ENCODE measurements around the gene GCAT.
A peak's percentile ranks its signal among the peaks of the same experiment; 100 is the strongest.

Gene GCAT

GRCh38 chr22:37843741-37844089 is 36.0 kb downstream of the GCAT start:
- DNase-seq (ENCODE audit: low spot score) = no peak

GRCh38 chr22:37844904-37845329 is 37.2 kb downstream of the GCAT start:
- no peak for DNase-seq (ENCODE audit: low spot score)

DNA sequence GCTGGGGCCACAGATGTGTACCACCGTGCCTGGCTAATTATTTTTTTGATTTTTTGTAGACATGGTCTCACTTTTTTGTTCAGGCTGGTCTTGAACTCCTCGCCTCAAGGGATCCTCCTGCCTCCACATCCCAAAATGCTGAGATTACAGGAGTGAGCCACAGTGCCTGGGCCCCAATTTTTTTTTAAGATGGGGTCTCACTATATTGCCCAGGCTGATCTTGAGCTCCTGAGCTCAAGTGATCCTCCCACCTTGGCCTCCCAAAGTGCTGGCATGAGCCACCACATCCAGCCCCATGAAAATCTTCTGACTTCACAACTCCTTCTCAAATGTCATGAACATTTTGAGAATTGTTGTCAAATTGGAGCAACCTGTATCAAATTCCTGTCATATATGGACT is 38.7 kb downstream of the GCAT start:
- no peak for DNase-seq (ENCODE audit: low spot score)

DNA sequence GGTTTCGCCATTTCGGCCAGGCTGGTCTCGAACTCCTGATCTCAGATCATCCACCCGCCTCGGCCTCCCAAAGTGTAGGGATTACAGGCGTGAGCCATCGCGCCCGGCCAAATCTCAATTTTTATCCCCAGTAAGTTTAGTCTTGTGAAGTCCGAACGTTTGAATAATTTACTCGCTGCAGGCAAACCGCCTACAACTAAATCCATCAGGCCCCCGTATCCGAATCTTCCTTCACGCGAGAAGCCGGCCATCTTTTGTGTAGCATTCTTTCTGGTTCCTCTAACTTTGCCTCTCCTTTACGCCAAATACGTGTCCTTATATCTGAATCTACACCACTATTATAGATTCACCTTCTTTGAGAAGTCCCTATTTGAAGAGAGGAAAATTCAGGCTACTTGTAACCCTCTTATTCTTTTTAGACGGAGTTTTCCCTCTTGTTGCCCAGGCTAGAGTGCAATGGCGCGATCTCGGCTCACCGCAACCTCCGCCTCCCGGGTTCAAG is 40.9 kb downstream of the GCAT start:
- DNase-seq (ENCODE audit: low spot score) = peak; percentile 34

DNA sequence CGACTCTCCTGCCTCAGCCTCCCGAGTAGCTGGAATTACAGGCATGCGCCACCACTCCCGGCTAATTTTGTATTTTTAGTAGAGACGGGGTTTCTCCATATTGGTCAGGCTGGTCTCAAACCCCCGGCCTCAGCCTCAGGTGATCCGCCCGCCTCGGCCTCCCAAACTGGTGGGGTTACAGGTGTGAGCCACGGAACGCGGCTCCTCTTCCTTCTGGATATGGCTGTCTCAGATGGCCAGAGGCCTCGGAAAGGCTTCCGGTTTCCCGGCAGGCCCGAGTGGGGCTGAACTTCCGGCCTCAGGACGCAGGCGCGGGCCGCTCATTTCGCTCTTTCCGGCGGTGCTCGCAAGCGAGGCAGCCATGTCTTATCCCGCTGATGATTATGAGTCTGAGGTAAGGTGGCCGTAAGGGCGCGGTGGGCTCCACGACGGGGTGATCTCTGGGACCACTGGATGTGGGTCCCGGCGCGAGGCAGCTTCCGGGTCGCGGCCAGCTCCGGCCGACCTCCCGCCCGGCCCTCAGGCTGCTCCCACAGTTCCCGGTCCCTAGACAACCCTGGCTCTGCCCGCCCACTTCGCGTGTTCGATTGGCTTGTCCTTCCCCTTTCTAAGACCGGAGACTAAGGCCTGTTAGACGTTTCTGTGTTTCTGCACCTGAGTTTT is 41.5 kb downstream of the GCAT start, which contains the start of gene EIF3L:
EIF3L (plus strand) TSS at position 331 of the 663 bp plus-strand sequence; CDS start at position 362, 31 bp downstream.
- peak; percentile 88 for DNase-seq (ENCODE audit: low spot score)

DNA sequence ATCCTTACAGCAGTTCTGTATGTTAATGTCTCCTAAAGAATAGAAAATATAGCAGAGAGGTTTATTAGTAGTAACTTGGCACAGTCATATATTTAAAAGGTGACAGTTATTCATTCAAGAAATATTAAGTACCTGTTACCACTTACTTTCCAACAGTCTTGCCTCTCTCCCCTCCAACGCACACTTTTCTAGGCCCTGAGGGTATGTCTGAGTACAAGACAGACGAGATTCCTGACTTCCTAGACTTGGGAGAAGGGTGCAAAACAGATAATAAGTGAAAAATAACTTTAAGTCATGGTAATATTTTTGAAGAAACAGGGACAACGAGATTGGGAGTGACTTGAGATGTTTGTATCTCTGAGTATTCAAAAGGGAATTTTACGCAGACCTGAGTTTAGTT is 43.1 kb downstream of the GCAT start:
- DNase-seq (ENCODE audit: low spot score) = no peak

- DNase-seq (ENCODE audit: low spot score) = no peak
Measured at GRCh38 chr22:37852418-37852817, 44.7 kb downstream of the GCAT start.

DNA sequence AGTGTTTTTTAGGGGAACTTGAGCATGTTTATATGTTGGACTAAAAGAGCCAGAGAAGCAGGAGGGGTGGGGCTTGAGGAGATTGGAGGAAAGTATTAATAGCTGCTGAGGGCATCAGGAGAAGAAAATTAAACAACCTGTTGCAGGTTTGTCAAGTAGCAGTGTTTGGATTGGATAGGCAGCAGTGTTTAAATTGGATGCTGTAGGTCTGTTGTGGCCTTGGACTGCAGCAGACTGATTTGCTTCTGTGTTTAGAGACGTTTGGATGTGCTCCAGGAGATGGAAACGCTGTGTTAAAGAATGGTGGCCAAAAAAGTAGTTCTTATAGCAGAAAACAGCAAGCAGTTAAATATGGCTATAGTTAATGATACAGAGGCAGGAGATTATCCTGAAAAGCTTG is 47.2 kb downstream of the GCAT start:
- DNase-seq (ENCODE audit: low spot score) = no peak

DNA sequence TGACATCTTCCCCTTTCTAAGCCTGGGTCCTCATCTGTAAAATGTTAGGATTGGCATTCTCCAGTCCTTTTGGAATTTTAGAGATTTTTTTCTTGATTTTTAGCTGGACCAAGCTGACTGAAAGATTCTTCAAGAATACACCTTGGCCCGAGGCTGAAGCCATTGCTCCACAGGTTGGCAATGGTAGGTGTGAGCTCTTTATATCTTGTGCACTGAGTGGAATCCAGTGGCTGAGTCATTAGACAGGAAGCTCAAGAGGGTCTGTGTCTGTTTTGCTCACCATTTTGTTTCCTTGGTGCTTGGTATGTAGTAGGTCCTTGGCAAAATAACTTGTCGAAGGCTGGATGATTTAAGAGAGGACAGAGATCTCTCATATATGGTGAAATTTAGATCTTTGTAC is 47.7 kb downstream of the GCAT start:
- no peak for DNase-seq (ENCODE audit: low spot score)

DNA sequence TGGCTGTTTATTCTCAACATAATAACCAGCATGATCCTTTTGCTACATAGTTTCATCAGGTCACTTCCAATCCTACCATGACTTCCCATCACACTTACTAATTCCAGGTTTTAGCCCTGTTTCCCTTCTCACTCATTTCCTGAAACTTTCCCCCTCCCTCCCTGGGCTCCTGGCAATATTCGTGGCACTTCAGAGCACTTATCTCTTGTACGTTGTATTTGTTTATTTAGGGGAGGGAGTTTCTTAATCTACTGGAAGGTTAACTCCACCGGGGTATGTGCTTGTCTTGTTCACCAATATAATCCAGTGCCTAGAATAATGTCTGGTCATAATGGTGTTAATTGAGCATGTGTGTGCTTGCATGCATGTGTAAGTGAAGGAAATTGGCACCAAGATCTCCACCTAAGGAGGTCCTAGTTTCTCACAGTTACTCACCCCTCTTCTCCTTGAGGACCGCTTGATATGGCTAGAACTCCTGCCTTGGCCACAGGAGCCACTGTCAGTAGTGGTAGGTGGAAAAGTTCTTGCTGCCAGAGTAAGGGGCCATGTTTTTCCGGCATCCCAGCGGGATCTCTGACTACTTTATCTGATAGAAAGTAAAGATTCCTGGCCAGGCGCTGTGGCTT is 53.2 kb downstream of the GCAT start:
- no peak for DNase-seq (ENCODE audit: low spot score)

GRCh38 chr22:37862570-37863325 is 55.0 kb downstream of the GCAT start:
- no peak for DNase-seq (ENCODE audit: low spot score)

DNA sequence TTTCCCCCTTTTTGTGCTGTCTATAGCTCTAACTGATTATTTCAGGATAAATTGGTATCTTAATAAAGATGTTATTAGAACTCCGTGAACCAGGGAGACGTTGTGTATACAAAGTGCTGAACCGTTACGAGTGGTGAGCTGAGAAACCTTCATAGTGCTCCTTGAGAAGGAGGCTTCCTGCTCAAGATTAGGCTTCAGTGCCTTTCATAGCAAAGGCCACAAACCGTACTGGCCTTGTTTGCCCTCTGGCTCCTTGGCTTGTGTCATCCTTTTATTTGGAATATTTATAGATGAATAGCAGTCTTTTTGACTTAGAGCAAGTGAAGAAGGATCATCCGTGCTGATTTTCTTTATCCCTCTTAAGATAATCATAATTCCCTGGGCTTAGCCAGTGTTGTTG is 57.8 kb downstream of the GCAT start:
- DNase-seq (ENCODE audit: low spot score) = no peak

Data from NAMALWA (cell line).